Hindlimb muscle (tissue), 1 donor: ENCODE data around the gene SYNJ2. TPM values are rescaled to one million over a fixed set of nuclear protein-coding genes. Genes with fewer than 3 reads are reported as not detected.

ENCODE experiments used
- DNase-seq: peaks from one replicate; pipeline ENCODE4 v3.0.0-alpha.2; 2013
- polyA plus RNA-seq: library from polyadenylated mRNA; unstranded; fragments of 120-200 nt; gene quantifications from one replicate; pipeline ENCODE4 v1.2.1, GENCODE V29; 2013; ENCODE audit not compliant: insufficient read length

The SYNJ2 gene
- polyA plus RNA-seq, 1 donor, result 9.8 TPM

DNA sequence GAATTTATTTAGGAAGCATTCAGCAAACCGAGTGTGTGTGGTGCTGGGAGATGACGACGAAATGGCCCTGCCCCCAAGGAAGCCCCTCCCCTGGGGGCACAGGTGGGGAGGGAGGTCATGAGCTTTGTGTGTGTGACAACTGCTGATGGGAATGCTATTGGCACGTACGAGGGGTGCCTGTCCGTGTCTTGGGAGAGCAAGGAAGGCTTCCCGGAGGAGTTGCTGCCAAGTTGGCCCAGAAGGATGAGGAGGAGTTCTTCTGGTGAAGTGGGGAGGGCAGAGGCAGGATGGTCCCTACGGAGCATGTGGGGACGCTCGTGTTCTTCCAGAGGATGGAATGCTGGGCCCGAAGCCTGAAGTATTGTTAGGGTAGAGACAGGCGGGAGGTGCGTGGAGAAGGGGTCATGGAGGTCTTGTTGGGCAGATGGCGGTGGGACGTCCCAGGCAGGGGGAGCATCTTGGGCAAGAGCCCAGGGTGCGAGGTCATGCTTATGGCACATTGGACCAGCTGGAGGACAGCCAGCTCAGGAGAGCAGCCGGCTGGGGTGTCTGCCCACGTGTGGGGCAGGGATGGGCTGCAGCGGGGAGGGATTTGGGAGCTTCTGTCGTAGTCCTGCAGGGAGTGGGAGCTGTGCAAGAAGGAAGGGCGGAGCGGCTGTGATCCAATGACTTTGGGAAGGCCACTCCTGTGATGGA lies 46.1 kb downstream of the SYNJ2 start:
- DNase-seq, result no peak

DNA sequence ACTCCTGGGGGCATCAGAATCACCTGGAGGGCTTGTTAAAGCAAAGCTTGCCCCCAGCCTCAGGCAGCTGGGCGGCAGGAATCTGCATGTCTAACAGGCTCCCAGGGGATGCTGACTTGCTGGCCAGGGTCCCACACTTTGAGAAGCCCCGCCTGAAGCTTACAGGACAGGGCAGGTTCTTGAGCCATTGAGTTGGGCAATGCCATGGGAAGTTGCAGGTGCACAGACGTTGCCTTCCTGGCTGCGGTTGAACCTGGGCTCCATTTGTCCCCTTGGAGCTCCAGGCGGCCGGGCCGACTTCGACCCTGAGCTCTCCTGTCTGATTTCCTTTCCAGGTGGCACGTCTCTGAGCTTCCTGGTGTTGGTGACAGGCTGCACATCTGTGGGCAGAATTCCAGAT lies 46.8 kb downstream of the SYNJ2 start:
- no peak for DNase-seq

GRCh38 chr6:158028876-158029275 lies 47.2 kb downstream of the SYNJ2 start:
- DNase-seq, result no peak

GRCh38 chr6:158029668-158030230 lies 48.1 kb downstream of the SYNJ2 start:
- no peak for DNase-seq

DNA sequence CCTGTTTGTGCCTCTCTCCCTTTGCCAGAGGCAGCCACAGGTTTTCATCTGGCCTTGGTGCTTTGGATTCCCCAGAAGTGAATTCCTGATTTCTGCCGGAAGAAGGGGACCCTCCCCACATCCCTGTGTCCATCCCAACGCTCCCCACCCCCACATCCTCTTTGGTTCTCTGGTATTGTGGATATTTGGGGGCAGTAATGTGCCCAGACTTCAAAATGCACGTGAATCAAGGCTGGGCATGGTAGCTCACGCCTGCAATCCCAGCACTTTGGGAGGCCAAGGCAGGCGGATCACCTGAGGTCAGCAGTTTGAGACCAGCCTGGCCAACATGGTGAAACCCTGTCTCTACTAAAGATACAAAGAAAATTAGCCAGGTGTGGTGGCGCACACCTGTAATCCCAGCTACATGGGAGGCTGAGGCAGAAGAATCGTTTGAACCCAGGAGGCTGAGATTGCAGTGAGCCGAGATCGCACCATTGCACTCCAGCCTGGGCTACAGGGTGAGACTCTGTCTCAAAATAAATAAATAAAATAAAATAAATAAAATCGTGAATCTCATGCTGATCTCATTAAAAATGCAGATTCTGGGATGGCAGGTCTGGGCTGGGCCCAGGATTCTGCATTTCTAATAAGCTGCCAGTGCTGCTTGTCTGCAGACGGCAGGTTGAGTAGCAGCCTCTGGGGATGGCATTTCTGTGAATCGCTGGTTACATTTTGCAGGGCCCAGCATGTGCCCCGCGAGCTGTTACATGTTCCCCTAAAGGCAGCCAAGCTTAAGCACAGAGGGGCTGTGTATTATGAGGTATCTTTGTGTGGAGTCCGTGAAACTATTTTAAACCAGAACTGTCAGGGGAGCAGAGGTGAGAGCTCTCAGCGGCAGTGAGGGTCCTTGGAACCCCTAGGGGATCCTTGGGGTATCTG lies 49.0 kb downstream of the SYNJ2 start:
- no peak for DNase-seq

DNA sequence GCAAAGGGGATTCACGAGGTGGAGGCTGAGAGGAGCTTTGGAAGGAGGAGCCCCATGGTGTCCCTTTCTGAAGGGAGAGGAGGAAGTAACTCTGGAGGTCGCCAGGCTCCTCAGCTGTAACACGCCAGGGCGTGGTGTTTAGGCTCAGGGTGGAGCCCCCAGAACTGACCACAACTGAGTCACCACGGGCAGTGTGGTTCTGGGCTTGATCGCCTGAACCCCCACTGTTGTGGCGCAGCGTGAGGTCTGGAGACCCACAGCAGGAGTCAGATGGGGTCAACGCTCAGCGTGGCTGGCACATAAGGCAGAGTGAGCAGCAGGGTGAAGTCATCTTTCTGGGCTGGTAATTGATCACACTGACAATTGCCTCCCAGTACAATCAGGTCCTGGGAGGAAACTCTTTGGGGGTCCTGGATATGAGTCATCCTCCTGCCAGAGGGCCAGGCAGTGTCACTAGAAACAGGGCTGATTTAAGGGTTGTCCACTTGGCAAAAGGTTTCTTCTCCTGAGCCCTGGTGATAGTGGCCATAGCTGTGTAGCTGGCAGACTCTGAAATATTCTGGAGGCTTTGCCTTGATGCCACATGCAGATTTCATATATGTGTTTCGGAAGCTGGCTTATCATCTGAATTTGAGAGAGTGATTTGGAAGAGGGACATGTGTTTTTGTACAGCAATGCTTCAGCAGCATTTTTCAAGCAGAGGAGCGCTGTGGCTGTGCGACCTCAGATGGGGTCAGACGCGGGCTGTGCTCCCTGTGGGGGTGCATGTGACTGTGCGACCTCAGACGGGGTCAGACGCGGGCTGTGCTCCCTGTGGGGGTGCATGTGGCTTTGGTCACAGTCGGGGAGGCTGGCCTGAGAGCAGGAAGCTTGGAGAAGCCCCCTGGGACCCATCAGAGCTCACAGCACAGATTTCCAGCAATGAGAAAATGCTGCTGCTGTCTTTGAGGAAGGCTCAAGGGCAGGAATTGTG lies 50.0 kb downstream of the SYNJ2 start:
- DNase-seq, result no peak

- no peak for DNase-seq
These were observed 50.7 kb downstream of the SYNJ2 start for GRCh38 chr6:158032354-158032733.

- no peak for DNase-seq
These were observed 51.6 kb downstream of the SYNJ2 start for GRCh38 chr6:158033077-158033750.

- DNase-seq, result no peak
These were observed 52.4 kb downstream of the SYNJ2 start for GRCh38 chr6:158033751-158034702.

DNA sequence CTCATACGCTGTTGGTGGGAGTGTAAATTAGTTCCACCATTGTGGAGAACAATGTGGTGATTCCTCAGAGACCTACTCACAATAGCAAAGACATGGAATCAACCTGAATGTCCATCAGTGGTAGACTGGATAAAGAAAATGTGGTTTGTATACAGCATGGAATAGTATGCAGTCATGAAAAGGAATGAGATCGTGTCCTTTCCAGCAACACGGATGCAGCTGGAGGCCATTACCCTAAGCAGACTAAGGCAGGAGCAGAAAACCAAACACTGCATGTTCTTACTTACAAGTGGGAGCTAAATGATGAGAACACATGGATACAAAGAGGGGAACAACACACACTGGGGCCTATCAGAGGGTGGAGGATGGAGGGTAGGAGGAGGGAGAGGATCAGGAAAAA lies 54.6 kb downstream of the SYNJ2 start:
- no peak for DNase-seq

DNA sequence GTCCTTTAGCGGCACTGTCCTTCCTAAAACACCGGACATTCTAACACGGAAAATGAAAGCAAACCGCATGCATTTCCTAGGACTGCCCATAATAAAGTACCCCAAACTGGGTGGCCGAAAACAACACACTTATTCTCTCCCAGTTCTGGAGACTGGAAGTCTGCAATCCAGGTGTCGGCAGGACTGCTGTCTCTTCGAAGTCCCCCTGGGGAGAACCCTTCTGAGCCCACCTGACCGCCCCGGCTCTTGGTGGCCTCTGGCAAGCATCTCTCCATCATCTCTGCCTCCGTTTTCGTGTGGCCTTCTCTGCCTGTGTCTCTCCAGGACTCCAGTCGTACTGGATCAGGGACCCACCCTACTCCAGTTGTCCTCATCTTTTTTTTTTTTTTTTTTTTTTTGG lies 55.4 kb downstream of the SYNJ2 start:
- DNase-seq, result no peak

DNA sequence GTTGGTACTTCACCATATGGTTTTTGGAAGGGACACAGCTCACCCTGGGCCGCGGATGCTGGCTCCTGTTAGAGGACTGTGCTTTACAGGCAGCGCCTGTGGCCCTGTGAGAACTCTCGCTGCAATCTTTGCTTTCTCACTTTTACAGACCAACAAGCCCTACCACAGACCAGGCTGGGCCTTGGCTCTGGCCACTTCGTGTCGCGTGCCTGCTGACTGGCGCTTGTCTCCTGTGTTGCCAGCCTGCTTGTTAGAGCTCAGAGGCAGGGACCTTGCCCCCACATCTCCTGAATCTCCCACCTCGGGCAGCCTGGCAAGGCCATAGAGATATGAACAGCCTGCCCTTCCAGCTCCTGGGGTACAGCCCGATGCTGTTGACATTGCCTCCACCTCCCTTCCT lies 56.1 kb downstream of the SYNJ2 start:
- no peak for DNase-seq

- DNase-seq, result no peak
These were observed 56.9 kb downstream of the SYNJ2 start for GRCh38 chr6:158038291-158039177.

- no peak for DNase-seq
These were observed 57.5 kb downstream of the SYNJ2 start for GRCh38 chr6:158039178-158039557.

GRCh38 chr6:158039571-158040050 lies 57.9 kb downstream of the SYNJ2 start:
- DNase-seq, result no peak

- DNase-seq, result no peak
These were observed 58.6 kb downstream of the SYNJ2 start for GRCh38 chr6:158040051-158040803.

- DNase-seq, result no peak
These were observed 59.2 kb downstream of the SYNJ2 start for GRCh38 chr6:158040804-158041347.

- no peak for DNase-seq
These were observed 59.7 kb downstream of the SYNJ2 start for GRCh38 chr6:158041370-158041769.
